CD4-positive, alpha-beta T cell treated with Interleukin-4 for 4 hours (primary cell): ENCODE data around the gene FBXL7.

ENCODE experiments used
- DNase-seq: peaks from one replicate; pipeline ENCODE4 v3.0.0-alpha.2; 2020

Gene FBXL7

GRCh38 chr5:15682122-15682521 lies 182.1 kb downstream of the FBXL7 start:
- DNase-seq = no peak

GRCh38 chr5:15682566-15682965 lies 182.6 kb downstream of the FBXL7 start:
- no peak for DNase-seq

GRCh38 chr5:15683332-15683731 lies 183.4 kb downstream of the FBXL7 start:
- no peak for DNase-seq

GRCh38 chr5:15687401-15687800 lies 187.4 kb downstream of the FBXL7 start:
- no peak for DNase-seq

- DNase-seq = no peak
Observed at GRCh38 chr5:15689836-15690235, 189.9 kb downstream of the FBXL7 start.

- DNase-seq = no peak
Observed at GRCh38 chr5:15690611-15691010, 190.6 kb downstream of the FBXL7 start.

- DNase-seq = no peak
Observed at GRCh38 chr5:15691521-15691920, 191.5 kb downstream of the FBXL7 start.

- no peak for DNase-seq
Observed at GRCh38 chr5:15692706-15693381, 192.9 kb downstream of the FBXL7 start.

- DNase-seq = no peak
Observed at GRCh38 chr5:15693382-15693728, 193.4 kb downstream of the FBXL7 start.

GRCh38 chr5:15693933-15694332 lies 194.0 kb downstream of the FBXL7 start:
- DNase-seq = no peak

- no peak for DNase-seq
Observed at GRCh38 chr5:15694696-15695214, 194.8 kb downstream of the FBXL7 start.

- no peak for DNase-seq
Observed at GRCh38 chr5:15695215-15695731, 195.3 kb downstream of the FBXL7 start.

GRCh38 chr5:15700373-15700772 lies 200.4 kb downstream of the FBXL7 start:
- no peak for DNase-seq

- no peak for DNase-seq
Observed at GRCh38 chr5:15702102-15702501, 202.1 kb downstream of the FBXL7 start.

- no peak for DNase-seq
Observed at GRCh38 chr5:15703901-15704300, 203.9 kb downstream of the FBXL7 start.

GRCh38 chr5:15704397-15704947 lies 204.5 kb downstream of the FBXL7 start:
- no peak for DNase-seq

GRCh38 chr5:15707631-15708030 lies 207.7 kb downstream of the FBXL7 start:
- no peak for DNase-seq

- no peak for DNase-seq
Observed at GRCh38 chr5:15711892-15712291, 211.9 kb downstream of the FBXL7 start.

GRCh38 chr5:15715535-15715934 lies 215.6 kb downstream of the FBXL7 start:
- DNase-seq = no peak

GRCh38 chr5:15715967-15716366 lies 216.0 kb downstream of the FBXL7 start:
- no peak for DNase-seq

- no peak for DNase-seq
Observed at GRCh38 chr5:15717001-15717400, 217.0 kb downstream of the FBXL7 start.

- DNase-seq = no peak
Observed at GRCh38 chr5:15718421-15719179, 218.6 kb downstream of the FBXL7 start.

- DNase-seq = no peak
Observed at GRCh38 chr5:15719784-15720183, 219.8 kb downstream of the FBXL7 start.

- DNase-seq = no peak
Observed at GRCh38 chr5:15720515-15720914, 220.5 kb downstream of the FBXL7 start.
